Activated naive CD8-positive, alpha-beta T cell treated with anti-CD3 and anti-CD28 coated beads, Interleukin-2, amount 50 U/mL, for 16 hours (primary cell): Measurements from ENCODE around the gene JAM3.
"Not testable (repeated sequence)": the region's sequence is repeated elsewhere in the genome, so short reads cannot be mapped to it uniquely, and the experiment has no call there.

ENCODE experiments used
- DNase-seq: peaks from one replicate; pipeline ENCODE4 v3.0.0-alpha.2; 2020; ENCODE audit warnings: low read depth, low spot score

The JAM3 gene

GRCh38 chr11:134062265-134063123, 6.4 kb upstream of the JAM3 start:
- DNase-seq = no peak

- DNase-seq = no peak
These were observed 5.8 kb upstream of the JAM3 start for GRCh38 chr11:134063124-134063495.

- DNase-seq = no peak
These were observed 4.7 kb upstream of the JAM3 start for GRCh38 chr11:134063991-134064747.

GRCh38 chr11:134065381-134065780, 3.5 kb upstream of the JAM3 start:
- DNase-seq = no peak

- no peak for DNase-seq
These were observed 1.7 kb upstream of the JAM3 start for GRCh38 chr11:134066943-134067885.

GRCh38 chr11:134069426-134070341, 812 bp downstream of the JAM3 start:
- DNase-seq = no peak

GRCh38 chr11:134070342-134070845, 1.5 kb downstream of the JAM3 start:
- DNase-seq = no peak

GRCh38 chr11:134071306-134071705, 2.4 kb downstream of the JAM3 start:
- no peak for DNase-seq

- DNase-seq = no peak
These were observed 3.0 kb downstream of the JAM3 start for GRCh38 chr11:134071766-134072402.

- no peak for DNase-seq
These were observed 4.0 kb downstream of the JAM3 start for GRCh38 chr11:134072844-134073243.

- no peak for DNase-seq
These were observed 5.5 kb downstream of the JAM3 start for GRCh38 chr11:134074346-134074745.

GRCh38 chr11:134074766-134075165, 5.9 kb downstream of the JAM3 start:
- DNase-seq = no peak

GRCh38 chr11:134079317-134079716, 10.4 kb downstream of the JAM3 start:
- DNase-seq = no peak

- DNase-seq = not testable (repeated sequence)
These were observed 12.4 kb downstream of the JAM3 start for GRCh38 chr11:134081258-134081657.

- no peak for DNase-seq
These were observed 14.1 kb downstream of the JAM3 start for GRCh38 chr11:134082990-134083389.

GRCh38 chr11:134086376-134086775, 17.5 kb downstream of the JAM3 start:
- no peak for DNase-seq

- not testable (repeated sequence) for DNase-seq
These were observed 23.1 kb downstream of the JAM3 start for GRCh38 chr11:134092006-134092405.

GRCh38 chr11:134097166-134097565, 28.3 kb downstream of the JAM3 start:
- no peak for DNase-seq

GRCh38 chr11:134098566-134099184, 29.8 kb downstream of the JAM3 start:
- no peak for DNase-seq

GRCh38 chr11:134100171-134100570, 31.3 kb downstream of the JAM3 start:
- DNase-seq = no peak
